Stimulated activated CD4-positive, alpha-beta T cell treated with anti-CD3 and anti-CD28 coated beads, Interleukin-15, amount 100 ng/mL, for 48 hours (primary cell): ENCODE measurements around the gene LMAN1.

Experiments used
- DNase-seq, 2 donors: peaks; one replicate each; pipeline ENCODE4 v3.0.0-alpha.2; 2020; ENCODE audit warnings: low read depth in 2 of 2

The LMAN1 gene

GRCh38 chr18:59358712-59359575 is at the start of gene LMAN1:
LMAN1 (minus strand) TSS chr18:59359265; CDS start chr18:59359244, 21 bp downstream.
- peak; percentile 89 to 94 for DNase-seq

DNA sequence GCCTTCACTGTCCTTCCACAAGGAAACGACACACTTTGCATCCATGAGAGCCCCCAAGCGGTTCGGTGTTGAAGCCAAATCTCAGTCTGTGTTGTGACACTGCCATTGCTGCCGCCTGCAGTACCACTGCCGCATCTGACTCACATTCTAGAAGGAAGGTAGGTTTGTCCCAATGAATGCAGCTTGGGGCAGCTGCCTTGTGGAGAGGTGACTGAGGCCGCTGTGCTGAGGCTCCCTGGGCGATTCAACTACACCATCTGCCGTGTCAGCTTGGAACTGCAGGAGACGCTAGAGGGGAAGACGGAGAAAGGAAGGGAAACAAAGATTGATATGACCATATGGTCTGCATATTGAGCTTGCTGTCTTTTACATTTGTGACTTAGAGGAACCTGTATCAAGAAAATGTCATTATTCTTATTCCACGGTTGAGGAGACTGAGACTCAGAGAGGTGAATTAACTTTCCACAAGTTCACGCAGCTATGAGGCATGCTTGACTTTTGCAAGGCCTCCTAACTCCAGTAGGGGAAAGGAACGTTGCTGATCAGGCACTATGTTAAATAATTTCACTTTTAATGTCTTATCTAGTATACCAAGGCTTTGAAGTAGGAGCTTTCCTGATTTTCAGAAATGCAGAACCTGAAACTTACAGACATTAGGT is 43.5 kb upstream of the LMAN1 start:
- peak; percentile 62 to 68 for DNase-seq

DNA sequence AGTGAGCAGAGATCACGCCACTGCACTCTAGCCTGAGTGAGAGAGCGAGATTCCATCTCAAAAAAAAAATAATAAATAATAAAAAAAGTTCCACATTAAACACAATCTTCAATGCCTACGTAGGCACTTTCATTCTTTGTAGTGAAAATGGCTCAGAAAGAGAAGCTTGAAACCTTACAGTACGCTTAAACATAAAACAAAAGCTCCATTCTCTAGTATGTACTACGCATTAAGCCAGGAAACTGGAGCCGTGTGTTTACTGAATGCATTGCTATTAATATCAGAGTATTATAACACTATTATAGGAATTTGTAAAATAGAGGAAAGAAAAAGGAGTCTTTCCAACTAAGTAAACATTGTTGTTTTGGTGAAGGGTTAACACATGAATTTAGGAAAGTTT is 41.3 kb upstream of the LMAN1 start:
- DNase-seq = no peak

- DNase-seq = no peak
Measured at GRCh38 chr18:59395226-59396175, 36.4 kb upstream of the LMAN1 start.

GRCh38 chr18:59393381-59393780 is 34.3 kb upstream of the LMAN1 start:
- DNase-seq = no peak

- DNase-seq = no peak
Measured at GRCh38 chr18:59388817-59389216, 29.8 kb upstream of the LMAN1 start.

DNA sequence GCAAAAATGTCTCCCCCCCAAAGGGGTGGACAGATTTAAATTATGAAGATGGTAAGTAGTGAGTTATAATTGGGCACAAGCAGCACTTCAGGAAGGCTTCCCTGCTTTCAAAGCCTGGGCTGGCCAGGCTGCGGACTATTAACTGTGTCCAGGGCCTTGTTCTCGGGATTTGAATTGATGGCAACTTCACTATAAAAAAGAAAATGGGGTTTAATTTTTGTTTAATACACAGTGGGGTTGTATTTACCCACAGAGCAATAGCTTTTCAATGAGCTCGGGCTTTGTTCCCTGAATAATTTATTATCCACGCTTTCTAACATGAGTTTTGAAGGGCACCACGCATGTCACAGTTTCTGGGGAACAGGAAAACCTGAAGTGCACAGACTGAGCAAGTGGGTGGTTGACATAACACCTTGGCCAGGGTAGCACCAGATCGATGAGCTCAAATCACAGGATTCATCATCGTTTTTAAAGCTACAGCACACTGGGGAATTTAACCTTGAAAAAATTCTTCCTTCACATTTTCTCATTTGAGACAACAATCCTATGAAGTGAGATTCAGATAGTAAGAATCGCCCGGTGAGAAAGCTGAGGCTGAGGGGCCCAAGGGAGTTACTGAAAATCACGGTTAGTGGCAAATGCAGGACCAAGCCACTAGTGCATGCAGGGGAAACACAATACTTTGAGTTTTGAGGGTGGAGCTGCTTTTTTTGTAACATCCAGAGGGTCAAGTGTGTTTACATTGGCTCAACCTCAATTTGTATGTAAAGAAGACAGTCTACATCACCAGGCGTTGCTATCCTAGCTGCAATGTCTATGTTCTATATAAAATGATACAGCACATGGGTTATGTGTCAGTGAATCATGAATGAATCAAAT is 28.9 kb upstream of the LMAN1 start:
- no peak for DNase-seq

GRCh38 chr18:59386909-59387686 is 28.0 kb upstream of the LMAN1 start:
- no peak for DNase-seq

- DNase-seq = no peak
Measured at GRCh38 chr18:59385191-59385590, 26.1 kb upstream of the LMAN1 start.

GRCh38 chr18:59383851-59384250 is 24.8 kb upstream of the LMAN1 start:
- no peak for DNase-seq

DNA sequence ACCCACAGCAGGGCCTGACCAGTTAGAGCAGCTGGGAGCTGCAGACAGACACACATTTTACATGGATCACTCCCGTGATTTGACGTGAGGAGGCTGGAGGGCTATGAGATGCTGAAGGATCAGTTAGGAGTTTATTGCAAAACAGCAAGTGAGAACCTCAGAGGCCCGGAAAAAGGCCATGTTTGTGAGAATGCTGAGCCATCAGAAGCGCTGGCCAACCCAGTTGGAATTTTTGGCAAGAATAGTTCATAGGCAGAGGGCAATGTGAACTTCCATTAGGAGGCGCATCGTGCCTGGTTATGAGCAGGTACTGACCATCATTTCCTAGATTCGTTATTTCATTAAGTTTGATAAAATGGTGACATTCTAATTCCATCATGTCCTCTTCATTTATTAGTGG is 23.3 kb upstream of the LMAN1 start:
- DNase-seq = no peak

DNA sequence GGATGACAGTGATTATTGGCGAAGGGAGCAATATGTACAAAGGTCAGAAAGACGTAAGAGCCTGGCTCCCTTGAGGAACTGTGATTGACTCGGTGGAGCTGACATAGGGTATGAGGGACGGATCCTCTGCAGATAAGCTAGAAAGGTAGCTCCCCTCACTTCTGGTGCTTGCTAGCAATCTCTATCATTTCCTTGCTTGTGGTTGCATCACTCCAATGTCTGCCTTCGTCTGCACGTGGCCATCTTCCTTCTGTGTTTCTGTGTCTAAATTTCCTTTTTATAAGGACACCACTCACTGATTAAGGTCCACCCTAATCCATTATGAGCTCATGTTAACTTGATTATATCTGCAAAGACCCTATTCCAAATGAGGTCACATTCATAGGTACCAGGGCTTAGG is 22.9 kb upstream of the LMAN1 start:
- no peak for DNase-seq

DNA sequence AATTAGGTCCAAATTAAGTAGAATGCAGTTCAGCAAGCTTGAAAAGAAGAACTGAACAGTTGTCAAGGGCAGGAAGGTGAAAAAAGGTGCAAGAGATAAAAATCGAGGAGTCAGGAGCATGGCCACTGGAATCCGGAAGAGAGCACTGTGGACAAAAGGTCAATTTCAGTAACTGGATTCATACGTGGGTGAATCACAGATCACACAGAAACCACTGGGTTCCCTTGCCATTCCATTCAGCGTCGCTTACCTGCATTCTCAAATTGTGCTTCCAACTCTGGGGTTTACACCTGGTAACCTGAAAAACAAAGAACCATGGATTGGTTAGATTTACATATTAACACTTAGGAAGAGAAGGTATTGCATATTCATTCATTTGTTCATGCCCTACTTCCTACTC is 21.6 kb upstream of the LMAN1 start:
- DNase-seq = no peak

DNA sequence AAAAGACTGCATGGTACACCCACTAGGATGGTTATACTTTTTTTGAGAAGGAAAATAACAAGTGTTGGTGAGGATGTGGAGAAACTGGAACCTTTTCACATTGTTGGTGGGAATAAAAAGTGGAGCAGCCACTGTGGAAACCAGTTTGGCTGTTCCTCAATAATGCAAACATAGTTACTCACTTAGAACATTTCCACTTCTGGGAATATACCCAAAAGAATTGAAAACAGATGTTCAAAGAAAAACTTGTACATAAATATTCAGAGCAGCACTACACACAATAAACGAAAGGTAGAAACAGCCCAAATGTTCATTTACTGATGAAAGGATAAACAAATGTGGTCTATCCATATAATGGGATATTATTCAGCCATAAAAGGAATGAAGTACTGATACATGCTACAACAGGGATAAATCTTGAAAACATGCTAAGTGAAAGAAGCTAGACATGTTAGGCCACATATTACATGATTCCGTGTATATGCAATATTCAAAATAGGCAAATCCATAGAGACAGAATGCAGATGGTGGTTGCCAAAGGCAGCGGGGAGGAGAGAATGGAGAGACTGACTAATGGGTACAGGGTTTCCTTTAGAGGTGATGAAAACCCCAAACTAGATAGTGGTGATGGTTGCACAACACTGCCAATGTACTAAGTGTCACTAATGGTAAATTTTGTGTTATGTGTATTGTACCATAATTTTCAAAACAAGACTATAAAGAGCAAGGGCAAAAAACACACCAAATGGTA is 20.9 kb upstream of the LMAN1 start:
- no peak for DNase-seq

DNA sequence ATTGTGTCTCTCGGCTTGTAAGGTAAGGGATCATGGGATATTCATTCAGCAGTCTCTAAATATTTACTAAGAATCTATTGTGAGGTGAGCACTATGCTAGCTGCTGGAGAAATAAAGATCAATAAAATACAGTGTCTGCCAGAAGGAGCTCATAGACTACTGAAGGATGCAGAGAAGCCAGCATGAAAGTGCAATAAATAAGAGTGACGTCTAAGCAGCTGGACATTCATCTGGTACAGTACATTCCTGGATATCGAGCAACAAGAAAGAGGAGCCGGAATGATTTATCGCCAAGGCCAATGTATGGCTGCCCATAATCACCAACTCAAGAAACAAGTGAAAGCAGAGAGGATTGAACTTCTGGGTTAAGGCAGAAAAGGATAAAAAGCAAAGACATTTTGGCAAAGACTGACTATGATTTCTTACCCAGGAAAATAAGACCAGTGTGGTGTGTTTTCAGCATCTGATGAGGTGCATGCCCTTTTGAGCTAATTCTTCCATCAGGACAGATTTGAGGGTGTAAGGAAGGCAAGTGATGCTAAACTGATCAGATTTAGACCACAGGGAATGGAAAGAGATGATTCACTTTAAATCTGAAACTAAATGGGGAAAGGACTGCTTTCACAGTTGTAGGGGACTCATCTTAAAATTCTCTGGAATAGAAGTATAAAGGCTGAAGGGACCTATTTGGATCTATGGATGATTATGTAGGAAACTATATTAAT is 18.7 kb upstream of the LMAN1 start:
- DNase-seq = no peak

DNA sequence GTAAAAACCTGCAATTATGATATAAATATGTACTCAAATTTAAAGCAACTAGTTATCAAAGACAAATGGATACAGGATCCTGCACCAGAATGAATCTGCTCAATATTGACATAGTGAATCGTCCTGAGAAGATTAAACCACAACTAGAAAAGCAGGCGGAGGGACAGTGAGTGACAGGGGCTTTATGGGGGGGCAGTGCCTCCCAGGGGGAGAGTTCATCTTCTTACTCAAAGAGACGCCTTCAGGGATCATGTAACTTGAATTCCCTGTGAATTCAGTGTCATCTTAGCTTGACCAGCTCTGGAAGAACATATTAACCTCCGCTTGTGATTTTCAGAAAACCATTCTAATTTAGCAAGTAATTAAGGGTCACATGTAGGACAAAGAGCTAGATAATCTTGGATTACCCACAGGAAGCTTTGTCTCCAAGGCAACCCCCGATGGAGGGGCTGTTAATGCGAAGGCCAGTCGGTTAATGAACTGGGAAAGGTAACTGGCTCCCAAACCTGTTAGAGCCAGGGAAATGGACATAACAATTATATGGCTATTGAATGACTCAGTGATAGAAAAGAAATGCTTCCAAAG is 17.4 kb upstream of the LMAN1 start:
- DNase-seq = no peak

GRCh38 chr18:59374128-59374527 is 15.1 kb upstream of the LMAN1 start:
- no peak for DNase-seq

DNA sequence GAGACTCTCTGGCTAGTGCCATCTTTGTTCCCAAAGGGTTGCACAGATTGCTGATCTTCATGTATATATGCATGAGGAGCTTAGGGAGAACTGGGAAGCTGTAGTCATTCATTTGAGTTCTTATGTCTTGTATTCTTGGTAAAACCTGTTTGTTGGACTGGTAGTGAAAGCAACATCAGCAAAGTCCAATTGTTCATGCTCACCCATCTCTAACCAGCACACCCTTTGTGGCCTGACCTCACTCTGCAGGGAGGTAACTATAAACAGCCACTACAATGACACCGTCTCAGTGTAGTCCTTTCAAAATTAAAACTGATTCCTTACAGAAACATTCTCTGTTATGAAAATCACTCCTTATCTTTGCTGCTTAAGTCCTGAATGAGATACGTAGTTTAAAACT is 13.9 kb upstream of the LMAN1 start:
- DNase-seq = no peak

DNA sequence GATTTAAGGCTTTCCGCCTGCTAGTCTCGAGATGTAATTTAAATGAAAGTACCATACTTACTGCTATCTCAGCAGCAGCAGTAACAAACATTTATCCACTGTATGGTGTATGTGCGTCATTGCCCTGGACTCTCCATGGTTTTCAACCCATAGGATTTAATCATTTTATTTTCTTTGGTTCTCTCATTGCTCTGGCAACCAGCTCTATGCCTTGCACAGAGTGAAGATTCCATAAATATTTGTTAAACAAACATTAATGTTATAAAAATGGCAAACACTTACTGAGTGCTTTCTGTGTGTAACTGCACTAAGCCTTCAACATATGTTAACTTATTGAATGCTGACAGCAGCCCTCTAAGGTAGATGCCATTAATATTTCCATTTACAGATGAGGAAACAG is 1.3 kb upstream of the LMAN1 start:
- DNase-seq = no peak
